Esophagus muscularis mucosa (tissue), 4 donors: ENCODE measurements around the gene CSRP3.

Source experiments
- CTCF ChIP-seq, 3 experiments: fragments of 200-600 bp in 2 of 3; fragments of 450-650 bp in 1 of 3; sonication (generic) in 2 of 3; IDR thresholded peaks; one replicate each; pipeline ENCODE4 v1.5.1; 2017 to 2019; ENCODE audit warnings: antibody characterized with exemption in 3 of 3, mild to moderate bottlenecking in 2 of 3, moderate library complexity in 1 of 3
- EP300 ChIP-seq: sonication (generic); formaldehyde crosslinking; IDR thresholded peaks from one replicate; pipeline ENCODE4 v1.6.1; 2017; ENCODE audit warnings: antibody characterized with exemption
- POLR2A ChIP-seq: fragments of 450-650 bp; IDR thresholded peaks from one replicate; pipeline ENCODE4 v1.6.1; 2017; ENCODE audit warnings: antibody characterized with exemption, moderate library complexity, mild to moderate bottlenecking, low read depth
- POLR2AphosphoS5 ChIP-seq, 2 donors: sonication (generic); formaldehyde crosslinking; IDR thresholded peaks; one replicate each; pipeline ENCODE4 v1.6.1; 2017; ENCODE audit warnings: antibody characterized with exemption in 2 of 2

GRCh38 chr11:19204836-19205235, 3.1 kb upstream of the CSRP3 start:
- no peak for TF ChIP-seq CTCF (IDR thresholded peaks at IDR 0.05)
- no peak for TF ChIP-seq EP300
- no peak for TF ChIP-seq POLR2A
- no peak for TF ChIP-seq POLR2AphosphoS5 (IDR thresholded peaks at IDR 0.05)
